ENCODE data around the gene IFNA6.

IFNA6 gene

GRCh38 chr9:21316032-21316842 lies 34.5 kb downstream of the IFNA6 start:
- Histone ChIP-seq H3K4me2 (ENCODE audit: low read length) (no peak overlapping the region), H3K79me2 (ENCODE audit: low read length) (no peaks in the 10 kb centered on the region), H3K4me1 (ENCODE audit: low read length) (no peaks in the 10 kb centered on the region), H3K9me3 (ENCODE audit: insufficient read depth, low read length) (no peaks in the 10 kb centered on the region), H3K27me3 (ENCODE audit: low read depth, low read length) (peaks cover 53% of the 10 kb centered on the region), H3K4me3 (ENCODE audit: low read length) (no peak overlapping the region), H3K36me3 (replicated peaks; ENCODE audit: low read depth, low read length) (no peaks in the 10 kb centered on the region), H3K9ac (ENCODE audit: low read length) (no peak overlapping the region), H3K27ac (ENCODE audit: low read length) (no peak overlapping the region), H2AFZ (ENCODE audit: low read depth, low read length) (no peak overlapping the region), H4K20me1 (ENCODE audit: insufficient read depth, low read length) (no peaks in the 10 kb centered on the region)
- no peak for TF ChIP-seq EZH2phosphoT487 (IDR thresholded peaks at IDR 0.05; ENCODE audit: low read depth)
- no peak for TF ChIP-seq CTCF (IDR thresholded peaks at IDR 0.05; ENCODE audit: low read depth, low read length)

- H3K4me2 ChIP-seq (ENCODE audit: low read length): no peak overlapping the region
- H3K27ac ChIP-seq (ENCODE audit: low read length): no peak overlapping the region
- H3K9ac ChIP-seq (ENCODE audit: low read length): no peak overlapping the region
- H3K36me3 ChIP-seq (replicated peaks; ENCODE audit: low read depth, low read length): no peaks in the 10 kb centered on the region
- H3K4me3 ChIP-seq (ENCODE audit: low read length): no peak overlapping the region
- H4K20me1 ChIP-seq (ENCODE audit: insufficient read depth, low read length): no peaks in the 10 kb centered on the region
- peaks cover 66% of the 10 kb centered on the region for H3K27me3 ChIP-seq (ENCODE audit: low read depth, low read length)
- no peaks in the 10 kb centered on the region for H3K9me3 ChIP-seq (ENCODE audit: insufficient read depth, low read length)
- no peak overlapping the region for H2AFZ ChIP-seq (ENCODE audit: low read depth, low read length)
- H3K4me1 ChIP-seq (ENCODE audit: low read length): no peaks in the 10 kb centered on the region
- H3K79me2 ChIP-seq (ENCODE audit: low read length): no peaks in the 10 kb centered on the region
- TF ChIP-seq CTCF (IDR thresholded peaks at IDR 0.05; ENCODE audit: low read depth, low read length): no peak
- no peak for TF ChIP-seq EZH2phosphoT487 (IDR thresholded peaks at IDR 0.05; ENCODE audit: low read depth)
Observed at GRCh38 chr9:21314152-21314551, 36.5 kb downstream of the IFNA6 start.

GRCh38 chr9:21311889-21312288 lies 38.8 kb downstream of the IFNA6 start:
- no peaks in the 10 kb centered on the region for H3K4me1 ChIP-seq (ENCODE audit: low read length)
- H3K9me3 ChIP-seq (ENCODE audit: insufficient read depth, low read length): no peaks in the 10 kb centered on the region
- H3K36me3 ChIP-seq (replicated peaks; ENCODE audit: low read depth, low read length): no peaks in the 10 kb centered on the region
- H3K4me2 ChIP-seq (ENCODE audit: low read length): no peak overlapping the region
- H3K79me2 ChIP-seq (ENCODE audit: low read length): no peaks in the 10 kb centered on the region
- peaks cover 80% of the 10 kb centered on the region for H3K27me3 ChIP-seq (ENCODE audit: low read depth, low read length)
- no peak overlapping the region for H3K4me3 ChIP-seq (ENCODE audit: low read length)
- no peak overlapping the region for H3K9ac ChIP-seq (ENCODE audit: low read length)
- H4K20me1 ChIP-seq (ENCODE audit: insufficient read depth, low read length): no peaks in the 10 kb centered on the region
- H2AFZ ChIP-seq (ENCODE audit: low read depth, low read length): no peak overlapping the region
- TF ChIP-seq CTCF (IDR thresholded peaks at IDR 0.05; ENCODE audit: low read depth, low read length) (no peak), EZH2phosphoT487 (IDR thresholded peaks at IDR 0.05; ENCODE audit: low read depth) (no peak)
- no peak overlapping the region for H3K27ac ChIP-seq (ENCODE audit: low read length)

- peaks cover 83% of the 10 kb centered on the region for H3K27me3 ChIP-seq (ENCODE audit: low read depth, low read length)
- H3K4me3 ChIP-seq (ENCODE audit: low read length): no peak within 1 kb of the TSS
- H3K9me3 ChIP-seq (ENCODE audit: insufficient read depth, low read length): no peaks in the 10 kb centered on the region
- TF ChIP-seq EZH2phosphoT487 (IDR thresholded peaks at IDR 0.05; ENCODE audit: low read depth): no peak
- TF ChIP-seq CTCF (IDR thresholded peaks at IDR 0.05; ENCODE audit: low read depth, low read length): no peak
- H3K4me1 ChIP-seq (ENCODE audit: low read length): no peaks in the 10 kb centered on the region
- H3K36me3 ChIP-seq (replicated peaks; ENCODE audit: low read depth, low read length): no peaks in the 10 kb centered on the region
- no peak within 1 kb of the TSS for H3K4me2 ChIP-seq (ENCODE audit: low read length)
- no peaks in the 10 kb centered on the region for H3K79me2 ChIP-seq (ENCODE audit: low read length)
- no peaks in the 10 kb centered on the region for H4K20me1 ChIP-seq (ENCODE audit: insufficient read depth, low read length)
- no peak within 1 kb of the TSS for H3K9ac ChIP-seq (ENCODE audit: low read length)
- H2AFZ ChIP-seq (ENCODE audit: low read depth, low read length): no peak within 1 kb of the TSS
- no peak within 1 kb of the TSS for H3K27ac ChIP-seq (ENCODE audit: low read length)
Observed at GRCh38 chr9:21305213-21305612, 45.5 kb downstream of the IFNA6 start, which contains the start of gene IFNA5. TSS of gene IFNA5 (minus strand) at chr9:21305313. CDS start at chr9:21305256, 57 bp downstream.
